ENCODE results near the gene EIPR1.

The EIPR1 gene

DNA sequence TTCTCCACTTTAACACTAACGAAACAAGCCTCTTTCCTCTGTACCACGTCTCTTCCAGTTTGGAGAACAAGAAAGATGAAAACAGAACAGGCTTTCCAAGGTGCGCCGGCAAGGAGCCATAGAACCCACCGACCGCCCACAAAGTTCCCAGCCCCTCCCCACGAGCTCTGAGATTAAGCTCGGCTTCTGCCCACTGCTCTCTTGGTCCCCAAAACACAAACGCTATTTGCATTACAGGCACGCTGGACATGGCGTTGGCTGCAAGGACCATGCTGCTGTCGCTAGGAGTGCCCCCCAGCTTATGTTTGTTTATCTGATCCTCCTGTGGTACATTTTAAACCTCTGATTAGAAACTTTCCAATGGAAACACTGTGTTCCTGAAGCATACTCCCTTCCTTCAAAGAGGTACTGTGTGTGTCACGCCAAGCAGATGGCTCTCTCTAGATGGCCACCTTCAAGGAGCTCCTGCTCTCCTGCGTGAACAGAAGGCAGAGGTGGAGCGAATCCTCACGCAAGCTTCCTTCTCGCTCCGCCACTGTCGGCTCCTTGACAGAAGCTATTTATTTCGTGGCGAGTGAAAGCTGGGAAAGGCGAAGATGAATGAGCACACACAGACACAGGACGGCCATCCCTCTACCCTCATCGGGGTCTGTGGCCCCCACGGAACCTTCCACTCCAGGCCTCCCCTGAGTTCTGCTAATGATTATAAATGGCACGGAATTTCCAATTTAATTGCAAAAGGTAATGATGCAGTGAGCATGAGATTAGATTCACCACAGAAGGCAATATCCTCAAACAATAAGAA lies 166.2 kb downstream of the EIPR1 start:
- Histone ChIP-seq H3K4me1 (ENCODE audit: insufficient read depth, low read length) (no peaks in the 10 kb centered on the region), H2AFZ (ENCODE audit: low read depth, low read length) (no peak overlapping the region), H3K27me3 (ENCODE audit: insufficient read depth, low read length) (no peaks in the 10 kb centered on the region), H3K9me3 (ENCODE audit: low read length) (no peaks in the 10 kb centered on the region), H3K4me3 (ENCODE audit: low read length) (no peak overlapping the region), H3K36me3 (ENCODE audit: insufficient read depth, low read length) (peaks cover 4% of the 10 kb centered on the region)

GRCh38 chr2:3210257-3210656 lies 167.4 kb downstream of the EIPR1 start:
- Histone ChIP-seq H3K27me3 (ENCODE audit: insufficient read depth, low read length) (no peaks in the 10 kb centered on the region), H3K4me1 (ENCODE audit: insufficient read depth, low read length) (no peaks in the 10 kb centered on the region), H3K36me3 (ENCODE audit: insufficient read depth, low read length) (peaks cover 4% of the 10 kb centered on the region), H2AFZ (ENCODE audit: low read depth, low read length) (no peak overlapping the region), H3K9me3 (ENCODE audit: low read length) (no peaks in the 10 kb centered on the region), H3K4me3 (ENCODE audit: low read length) (no peak overlapping the region)

DNA sequence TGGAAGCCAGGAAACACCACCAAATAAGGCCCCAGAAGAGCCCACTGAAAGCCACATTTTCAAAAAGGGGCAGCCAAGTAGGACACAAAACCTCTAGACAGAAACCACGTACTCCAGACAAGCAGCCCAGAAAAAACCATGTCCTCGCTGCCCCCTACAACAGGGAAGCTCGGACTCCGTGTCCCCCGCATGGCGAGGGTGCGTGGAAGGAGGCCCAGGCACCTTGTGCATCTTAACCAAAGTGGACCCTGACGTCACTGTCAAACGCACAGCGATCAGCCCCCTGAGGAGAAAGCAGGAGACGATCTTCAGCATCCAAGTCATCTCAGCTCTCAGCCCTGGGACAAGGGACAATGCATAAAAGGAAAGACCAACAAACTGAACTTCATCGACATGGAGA lies 168.4 kb downstream of the EIPR1 start:
- Histone ChIP-seq H3K36me3 (ENCODE audit: insufficient read depth, low read length) (peaks cover 4% of the 10 kb centered on the region), H3K4me1 (ENCODE audit: insufficient read depth, low read length) (no peaks in the 10 kb centered on the region), H3K9me3 (ENCODE audit: low read length) (no peaks in the 10 kb centered on the region), H3K27me3 (ENCODE audit: insufficient read depth, low read length) (no peaks in the 10 kb centered on the region), H3K4me3 (ENCODE audit: low read length) (no peak overlapping the region), H2AFZ (ENCODE audit: low read depth, low read length) (no peak overlapping the region)

DNA sequence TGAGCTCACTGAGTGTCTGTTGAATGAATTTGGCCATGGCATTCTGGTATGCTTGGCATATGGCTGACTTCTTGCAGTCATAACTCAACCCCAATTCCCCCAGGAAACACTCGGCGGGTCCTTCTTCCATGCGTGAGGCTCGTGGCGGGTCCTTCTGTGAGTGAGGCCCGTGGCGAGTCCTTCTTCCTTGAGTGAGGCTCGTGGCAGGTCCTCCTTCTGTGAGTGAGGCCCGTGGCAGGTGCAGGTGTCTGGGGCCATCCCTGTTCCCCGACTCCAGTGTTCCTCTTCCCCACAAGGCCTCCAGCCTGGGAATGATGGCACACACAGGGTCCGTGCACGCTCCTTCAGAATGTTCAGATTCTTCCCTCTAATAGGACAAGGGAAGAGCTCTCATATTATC lies 169.0 kb downstream of the EIPR1 start:
- Histone ChIP-seq H3K4me3 (ENCODE audit: low read length) (no peak overlapping the region), H2AFZ (ENCODE audit: low read depth, low read length) (no peak overlapping the region), H3K4me1 (ENCODE audit: insufficient read depth, low read length) (no peaks in the 10 kb centered on the region), H3K27me3 (ENCODE audit: insufficient read depth, low read length) (no peaks in the 10 kb centered on the region), H3K36me3 (ENCODE audit: insufficient read depth, low read length) (peaks cover 4% of the 10 kb centered on the region), H3K9me3 (ENCODE audit: low read length) (no peaks in the 10 kb centered on the region)

DNA sequence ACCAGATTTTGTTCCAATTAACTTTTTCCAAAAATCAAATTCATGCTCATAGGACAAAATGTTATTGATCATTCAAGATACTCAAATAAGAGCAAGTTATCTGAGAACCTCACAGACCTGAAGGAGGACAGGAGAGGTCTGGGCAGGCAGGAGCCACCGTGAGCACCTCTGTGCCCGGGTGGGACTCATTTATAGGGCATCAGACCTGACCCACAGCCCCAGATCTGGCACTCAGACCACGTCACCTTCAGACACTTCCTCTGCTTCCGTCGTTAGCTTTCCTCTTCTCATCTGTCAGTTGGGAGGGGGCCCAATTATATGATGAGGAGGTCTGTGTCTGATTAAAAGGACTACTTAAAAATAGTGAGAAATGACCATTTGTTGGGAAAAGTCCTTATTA lies 169.4 kb downstream of the EIPR1 start:
- Histone ChIP-seq H3K36me3 (ENCODE audit: insufficient read depth, low read length) (peaks cover 4% of the 10 kb centered on the region), H3K9me3 (ENCODE audit: low read length) (no peaks in the 10 kb centered on the region), H3K27me3 (ENCODE audit: insufficient read depth, low read length) (no peaks in the 10 kb centered on the region), H3K4me1 (ENCODE audit: insufficient read depth, low read length) (no peaks in the 10 kb centered on the region), H2AFZ (ENCODE audit: low read depth, low read length) (no peak overlapping the region), H3K4me3 (ENCODE audit: low read length) (no peak overlapping the region)

DNA sequence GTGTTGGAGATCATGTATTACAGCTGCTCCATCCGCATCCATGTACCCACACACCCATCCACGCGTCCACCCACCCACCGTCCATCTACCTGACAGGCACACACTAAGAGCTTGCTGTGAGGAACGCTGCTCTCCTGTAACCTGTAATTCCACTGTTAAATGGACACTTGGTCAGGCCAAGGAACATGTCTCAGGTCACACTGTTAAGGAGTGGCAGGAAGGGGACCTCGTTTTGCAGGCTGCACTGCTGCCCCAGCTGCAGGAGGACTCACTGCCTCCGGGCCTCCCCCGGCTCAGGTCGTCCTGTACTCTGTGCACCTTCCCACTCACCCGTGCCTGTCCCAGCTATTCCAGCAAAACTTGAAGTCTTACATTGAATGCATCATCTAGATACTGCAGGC lies 170.5 kb downstream of the EIPR1 start:
- Histone ChIP-seq H3K36me3 (ENCODE audit: insufficient read depth, low read length) (peaks cover 4% of the 10 kb centered on the region), H3K4me3 (ENCODE audit: low read length) (no peak overlapping the region), H2AFZ (ENCODE audit: low read depth, low read length) (no peak overlapping the region), H3K27me3 (ENCODE audit: insufficient read depth, low read length) (no peaks in the 10 kb centered on the region), H3K4me1 (ENCODE audit: insufficient read depth, low read length) (no peaks in the 10 kb centered on the region), H3K9me3 (ENCODE audit: low read length) (no peaks in the 10 kb centered on the region)

- H3K9me3 ChIP-seq (ENCODE audit: low read length), result no peaks in the 10 kb centered on the region
- H3K27me3 ChIP-seq (ENCODE audit: insufficient read depth, low read length), result no peaks in the 10 kb centered on the region
- no peaks in the 10 kb centered on the region for H3K36me3 ChIP-seq (ENCODE audit: insufficient read depth, low read length)
- H2AFZ ChIP-seq (ENCODE audit: low read depth, low read length), result no peak overlapping the region
- no peak overlapping the region for H3K4me3 ChIP-seq (ENCODE audit: low read length)
- H3K4me1 ChIP-seq (ENCODE audit: insufficient read depth, low read length), result no peaks in the 10 kb centered on the region
Measured at GRCh38 chr2:3205845-3206244, 171.8 kb downstream of the EIPR1 start.

DNA sequence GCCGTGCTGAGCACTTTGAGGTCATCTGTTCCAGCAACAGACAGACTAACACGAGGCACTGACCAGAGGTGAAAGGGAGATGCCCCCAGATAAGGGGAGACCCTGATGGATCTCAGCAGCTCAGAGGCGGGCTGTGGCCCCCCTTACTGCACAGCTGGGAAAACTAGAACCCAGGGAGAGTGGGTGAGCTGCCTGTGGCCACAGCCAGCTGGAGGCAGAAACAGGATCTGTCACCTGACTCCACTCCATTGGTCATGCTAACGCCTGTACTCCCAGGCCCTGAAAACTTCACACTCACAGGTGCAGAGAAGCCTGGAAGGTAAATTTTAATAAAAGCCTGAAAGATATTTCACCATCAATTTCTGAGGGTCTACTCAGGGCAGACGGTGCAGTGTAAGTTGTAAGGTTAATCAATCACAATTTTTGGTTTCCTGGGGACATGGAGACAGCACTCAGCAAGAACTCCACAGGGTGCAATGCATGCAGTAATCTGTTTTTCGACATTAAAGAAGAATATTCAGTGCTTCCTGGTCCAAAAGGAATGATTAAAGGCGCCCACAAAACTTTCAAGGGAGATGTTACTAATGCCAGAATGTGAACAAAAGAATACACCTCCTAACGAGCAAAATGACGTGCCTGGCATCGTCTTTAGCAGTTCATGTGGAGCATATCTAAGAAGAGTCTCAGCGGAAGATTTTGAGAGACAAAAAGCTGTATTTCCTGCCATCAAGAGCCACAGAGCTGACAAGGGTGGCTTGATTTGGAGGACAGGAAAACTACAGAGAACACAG lies 173.4 kb downstream of the EIPR1 start:
- H3K9me3 ChIP-seq (ENCODE audit: low read length), result no peaks in the 10 kb centered on the region
- no peaks in the 10 kb centered on the region for H3K36me3 ChIP-seq (ENCODE audit: insufficient read depth, low read length)
- H3K27me3 ChIP-seq (ENCODE audit: insufficient read depth, low read length), result no peaks in the 10 kb centered on the region
- H3K4me1 ChIP-seq (ENCODE audit: insufficient read depth, low read length), result no peaks in the 10 kb centered on the region
- H2AFZ ChIP-seq (ENCODE audit: low read depth, low read length), result no peak overlapping the region
- no peak overlapping the region for H3K4me3 ChIP-seq (ENCODE audit: low read length)

DNA sequence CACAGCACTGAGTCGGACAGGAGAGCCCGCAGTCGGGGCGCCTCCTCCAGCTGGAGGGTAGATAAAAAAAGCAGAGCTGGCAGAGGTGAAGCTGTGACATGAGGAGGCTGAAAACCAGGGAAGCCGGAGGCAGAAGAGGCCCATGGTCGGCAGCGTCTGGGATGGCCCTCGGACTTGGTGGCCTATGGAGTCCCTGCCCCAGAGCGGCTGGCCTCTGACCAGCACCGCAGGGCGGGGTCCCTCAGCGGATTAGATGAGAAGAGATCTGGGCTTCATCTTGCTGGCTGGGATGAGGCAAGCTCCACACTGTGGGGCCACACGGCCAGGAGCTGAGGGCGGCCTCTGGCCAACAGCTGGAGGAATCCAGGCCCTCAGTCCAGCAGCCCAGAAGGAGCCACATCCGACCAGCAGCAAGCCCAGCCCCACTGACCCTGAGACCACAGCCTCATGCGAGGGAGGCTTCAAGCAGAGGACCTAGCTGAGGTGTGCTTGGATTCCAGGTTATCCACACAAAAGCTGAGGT lies 174.1 kb downstream of the EIPR1 start:
- Histone ChIP-seq H3K4me1 (ENCODE audit: insufficient read depth, low read length) (no peaks in the 10 kb centered on the region), H3K4me3 (ENCODE audit: low read length) (no peak overlapping the region), H3K27me3 (ENCODE audit: insufficient read depth, low read length) (no peaks in the 10 kb centered on the region), H3K36me3 (ENCODE audit: insufficient read depth, low read length) (no peaks in the 10 kb centered on the region), H3K9me3 (ENCODE audit: low read length) (no peaks in the 10 kb centered on the region), H2AFZ (ENCODE audit: low read depth, low read length) (no peak overlapping the region)

- peaks cover 3% of the 10 kb centered on the region for H3K4me1 ChIP-seq (ENCODE audit: insufficient read depth, low read length)
- no peak overlapping the region for H3K4me3 ChIP-seq (ENCODE audit: low read length)
- no peaks in the 10 kb centered on the region for H3K36me3 ChIP-seq (ENCODE audit: insufficient read depth, low read length)
- H3K27me3 ChIP-seq (ENCODE audit: insufficient read depth, low read length), result no peaks in the 10 kb centered on the region
- no peaks in the 10 kb centered on the region for H3K9me3 ChIP-seq (ENCODE audit: low read length)
- H2AFZ ChIP-seq (ENCODE audit: low read depth, low read length), result no peak overlapping the region
Measured at GRCh38 chr2:3202926-3203325, 174.7 kb downstream of the EIPR1 start.

DNA sequence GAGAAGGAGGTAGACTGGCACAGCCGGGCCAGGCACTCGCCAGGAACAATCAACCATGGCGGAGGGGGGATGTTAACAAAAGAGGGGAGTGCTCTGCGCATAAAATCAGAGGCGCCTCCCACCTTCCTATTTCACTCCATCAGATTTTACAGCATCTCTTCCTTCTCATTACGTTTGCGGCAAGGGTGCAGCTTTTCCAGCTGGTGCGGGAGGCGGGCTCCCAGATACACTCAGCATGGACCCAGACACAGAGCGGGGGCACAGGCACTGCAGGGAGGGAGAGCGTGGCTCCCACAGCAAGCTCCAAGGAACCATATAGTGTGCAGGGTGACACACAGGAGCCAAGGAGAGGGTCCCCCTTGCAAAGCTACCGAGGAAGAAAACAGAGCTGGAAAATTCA lies 176.3 kb downstream of the EIPR1 start:
- Histone ChIP-seq H3K36me3 (ENCODE audit: insufficient read depth, low read length) (no peaks in the 10 kb centered on the region), H3K4me3 (ENCODE audit: low read length) (no peak overlapping the region), H3K9me3 (ENCODE audit: low read length) (no peaks in the 10 kb centered on the region), H3K27me3 (ENCODE audit: insufficient read depth, low read length) (no peaks in the 10 kb centered on the region), H2AFZ (ENCODE audit: low read depth, low read length) (no peak overlapping the region), H3K4me1 (ENCODE audit: insufficient read depth, low read length) (peaks cover 3% of the 10 kb centered on the region)

DNA sequence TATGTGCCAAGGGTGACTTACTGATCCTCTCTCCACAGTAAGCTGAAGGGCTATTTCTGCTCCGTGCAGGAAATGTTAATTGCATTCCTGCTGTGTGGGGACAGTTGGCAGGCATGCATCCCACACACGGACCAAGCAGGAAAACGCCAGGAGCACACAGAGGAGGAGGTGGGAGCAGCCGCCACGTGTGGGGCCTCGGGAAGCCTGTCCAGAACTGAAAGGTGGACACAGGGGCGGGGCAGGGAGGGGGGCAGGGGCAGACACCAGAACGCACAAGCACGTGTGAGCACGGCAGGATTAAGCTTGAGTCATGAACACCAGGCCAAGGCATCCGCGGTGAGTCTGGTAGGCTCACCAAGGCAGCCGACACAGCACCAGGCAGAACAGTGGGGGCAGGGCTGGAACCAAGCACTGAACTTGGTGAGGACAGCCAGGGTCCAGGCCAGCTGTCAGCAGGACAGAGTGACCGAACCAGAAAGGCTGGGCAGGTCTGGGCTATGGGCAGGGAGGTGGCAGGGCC lies 177.1 kb downstream of the EIPR1 start:
- H3K36me3 ChIP-seq (ENCODE audit: insufficient read depth, low read length), result no peaks in the 10 kb centered on the region
- H3K4me3 ChIP-seq (ENCODE audit: low read length), result no peak overlapping the region
- H3K4me1 ChIP-seq (ENCODE audit: insufficient read depth, low read length), result peaks cover 3% of the 10 kb centered on the region
- no peak overlapping the region for H2AFZ ChIP-seq (ENCODE audit: low read depth, low read length)
- no peaks in the 10 kb centered on the region for H3K27me3 ChIP-seq (ENCODE audit: insufficient read depth, low read length)
- H3K9me3 ChIP-seq (ENCODE audit: low read length), result no peaks in the 10 kb centered on the region

- peaks cover 3% of the 10 kb centered on the region for H3K4me1 ChIP-seq (ENCODE audit: insufficient read depth, low read length)
- H3K9me3 ChIP-seq (ENCODE audit: low read length), result no peaks in the 10 kb centered on the region
- no peak overlapping the region for H2AFZ ChIP-seq (ENCODE audit: low read depth, low read length)
- H3K36me3 ChIP-seq (ENCODE audit: insufficient read depth, low read length), result peaks cover 2% of the 10 kb centered on the region
- no peaks in the 10 kb centered on the region for H3K27me3 ChIP-seq (ENCODE audit: insufficient read depth, low read length)
- H3K4me3 ChIP-seq (ENCODE audit: low read length), result no peak overlapping the region
Measured at GRCh38 chr2:3199627-3200345, 177.8 kb downstream of the EIPR1 start.
